Spleen (tissue), 11 donors: ENCODE data around the gene PARD6A. TPM values are rescaled to one million over a fixed set of nuclear protein-coding genes. Genes with fewer than 3 reads are reported as not detected.

Experiments used
- DNase-seq: peaks from one replicate; pipeline ENCODE4 v3.0.0-alpha.2; 2020
- H3K27ac ChIP-seq, 8 donors: fragments of 200-600 bp; sonication (generic) in 7 of 8; 1 replicate in 4 of 8; 2 replicates in 4 of 8; pipeline versions ENCODE4 v1.5.0 to v1.8.0; 2016 to 2021; ENCODE audit warnings: inconsistent platforms in 4 of 8, mild to moderate bottlenecking in 4 of 8, moderate library complexity in 1 of 8
- H3K27me3 ChIP-seq, 7 donors: fragments of 200-600 bp; sonication (generic) in 6 of 7; replicated peaks in 1 of 7; 1 replicate in 4 of 7; 2 replicates in 3 of 7; pipeline versions ENCODE4 v1.5.0 to v1.8.0; 2016 to 2021; ENCODE audit warnings: inconsistent platforms in 3 of 7, mild to moderate bottlenecking in 1 of 7
- H3K36me3 ChIP-seq, 6 donors: fragments of 200-600 bp; sonication (generic) in 5 of 6; 1 replicate in 4 of 6; 2 replicates in 2 of 6; pipeline versions ENCODE4 v1.5.0 to v1.8.0; 2016 to 2021; ENCODE audit warnings: inconsistent platforms in 2 of 6
- H3K4me1 ChIP-seq, 6 donors: fragments of 200-600 bp; sonication (generic) in 5 of 6; 1 replicate in 3 of 6; 2 replicates in 3 of 6; pipeline versions ENCODE4 v1.5.0 to v1.8.0; 2016 to 2021; ENCODE audit warnings: inconsistent platforms in 3 of 6
- H3K4me3 ChIP-seq, 8 donors: fragments of 200-600 bp; sonication (generic) in 7 of 8; 1 replicate in 4 of 8; 2 replicates in 4 of 8; pipeline versions ENCODE4 v1.5.0 to v1.8.0; 2016 to 2021; ENCODE audit warnings: inconsistent platforms in 4 of 8, mild to moderate bottlenecking in 4 of 8, moderate library complexity in 2 of 8
- H3K9me3 ChIP-seq, 8 donors: fragments of 200-600 bp; sonication (generic) in 7 of 8; 1 replicate in 4 of 8; 2 replicates in 4 of 8; pipeline versions ENCODE4 v1.5.0 to v1.8.0; 2016 to 2021; ENCODE audit warnings: inconsistent platforms in 4 of 8
- POLR2A ChIP-seq, 3 donors: fragments of 450-650 bp; IDR thresholded peaks; one replicate each; pipeline ENCODE4 v1.5.1; 2017; ENCODE audit warnings: antibody characterized with exemption in 3 of 3, mild to moderate bottlenecking in 1 of 3
- POLR2AphosphoS5 ChIP-seq, 3 donors: sonication (generic); formaldehyde crosslinking; IDR thresholded peaks; one replicate each; pipeline ENCODE4 v1.5.1; 2017; ENCODE audit warnings: antibody characterized with exemption in 3 of 3
- WGBS, 5 donors: extraction: QIAGEN DNeasy Blood & Tissue Kit in 3 of 5; methylation state at CpG; one replicate each; pipeline versions ENCODE4 v1.1.5 to v1.1.7; 2013 to 2018; 5-methylcytosine and 5-hydroxymethylcytosine counted together
- intact Hi-C: fragments of 100-400 bp; cut with DNase I; formaldehyde crosslinking; loops from one replicate; pipeline ENCODE4 v1.15.0; 2023; ENCODE audit warnings: low total_unique reads
- polyA plus RNA-seq, 3 donors: library from polyadenylated mRNA; stranded (reverse); fragments of 200-250 nt; gene quantifications; one replicate each; pipeline ENCODE4 v1.2.1, GENCODE V29; 2013
- total RNA-seq, 7 donors: library from RNA; depleted of rRNA in 3 of 7; stranded (reverse); fragments of >200 nt in 3 of 7; fragmentation: NEBNext Ultra II Directional in 4 of 7; extraction: Animal tissue kit (Norgen Biotek cat#: 25700) in 4 of 7; gene quantifications; one replicate each; pipeline versions ENCODE4 v1.1.0 to v1.2.1, GENCODE V29; 2016 to 2021
- TF ChIP-seq, protein P1 (sequence below), 11 experiments: fragments of 200-600 bp in 7 of 11; fragments of 450-650 bp in 4 of 11; sonication (generic) in 4 of 11; IDR thresholded peaks in 8 of 11; conservative IDR thresholded peaks in 3 of 11; 1 replicate in 7 of 11; 2 replicates in 4 of 11; pipeline versions ENCODE4 v1.4.0 to v1.8.0; 2016 to 2021; ENCODE audit warnings: antibody characterized with exemption in 11 of 11, inconsistent platforms in 4 of 11, mild to moderate bottlenecking in 1 of 11
- donor health status: healthy with polysubstance abuse.
- donor health status: DM: no; HTN: no; CAD: no; lungs with moderate emphysema.
- donor health status: DM: no; HTN: no; CAD: no.
- donor health status: Bipolar disorder and iron deficiency.
- donor health status: healthy.
- donor health status: DM: no; HTN: no; CAD: no.
- donor health status: DM: yes; HTN: yes; CAD: no.

PARD6A gene
- total and polyA plus RNA-seq, 10 donors: 3.3 to 13.8 (median 6.7) TPM

DNA sequence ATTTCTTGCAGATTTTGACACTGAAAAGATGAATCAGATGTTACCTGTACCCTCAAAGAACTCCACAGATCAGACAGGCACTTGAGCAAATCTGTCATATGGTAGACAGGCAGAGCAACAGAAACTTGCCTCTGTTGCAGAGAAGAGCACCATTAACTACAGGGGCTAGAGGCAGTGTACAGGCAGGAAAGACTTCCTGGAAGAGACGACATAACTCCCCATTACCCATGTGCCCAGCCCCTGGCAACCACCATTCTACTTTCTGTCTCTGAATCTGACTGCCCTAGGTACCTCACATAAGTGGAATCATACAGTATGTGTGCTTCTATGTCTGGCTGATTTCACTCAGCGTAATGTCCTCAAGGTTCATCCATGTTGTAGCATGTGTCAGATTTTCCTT, 42.9 kb downstream of the PARD6A start:
- Histone ChIP-seq H3K9me3 (peaks cover 0 to 11% (median 8%) of the 10 kb centered on the region in 8 donors), H3K27me3 (no peaks in the 10 kb centered on the region), H3K27ac (peak overlapping the region in 1 of 8 donors; percentile 42), H3K4me1 (peaks cover 0 to 28% (median 9%) of the 10 kb centered on the region in 6 donors), H3K4me3 (no peak overlapping the region), H3K36me3 (peaks cover 0 to 21% (median 5%) of the 10 kb centered on the region in 6 donors)
- WGBS, 5 donors: 53 to 71% (median 66%) methylated on average over 2 of the region's 2 CpGs
- intact Hi-C loops: no loop called here
- no peak for DNase-seq
- TF ChIP-seq, protein P1, sequence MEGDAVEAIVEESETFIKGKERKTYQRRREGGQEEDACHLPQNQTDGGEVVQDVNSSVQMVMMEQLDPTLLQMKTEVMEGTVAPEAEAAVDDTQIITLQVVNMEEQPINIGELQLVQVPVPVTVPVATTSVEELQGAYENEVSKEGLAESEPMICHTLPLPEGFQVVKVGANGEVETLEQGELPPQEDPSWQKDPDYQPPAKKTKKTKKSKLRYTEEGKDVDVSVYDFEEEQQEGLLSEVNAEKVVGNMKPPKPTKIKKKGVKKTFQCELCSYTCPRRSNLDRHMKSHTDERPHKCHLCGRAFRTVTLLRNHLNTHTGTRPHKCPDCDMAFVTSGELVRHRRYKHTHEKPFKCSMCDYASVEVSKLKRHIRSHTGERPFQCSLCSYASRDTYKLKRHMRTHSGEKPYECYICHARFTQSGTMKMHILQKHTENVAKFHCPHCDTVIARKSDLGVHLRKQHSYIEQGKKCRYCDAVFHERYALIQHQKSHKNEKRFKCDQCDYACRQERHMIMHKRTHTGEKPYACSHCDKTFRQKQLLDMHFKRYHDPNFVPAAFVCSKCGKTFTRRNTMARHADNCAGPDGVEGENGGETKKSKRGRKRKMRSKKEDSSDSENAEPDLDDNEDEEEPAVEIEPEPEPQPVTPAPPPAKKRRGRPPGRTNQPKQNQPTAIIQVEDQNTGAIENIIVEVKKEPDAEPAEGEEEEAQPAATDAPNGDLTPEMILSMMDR (IDR thresholded peaks at IDR 0.05 in 8 of 11, conservative IDR thresholded peaks at IDR 0.05 in 3 of 11): no peak
- no peak for TF ChIP-seq POLR2A (IDR thresholded peaks at IDR 0.05)
- TF ChIP-seq POLR2AphosphoS5 (IDR thresholded peaks at IDR 0.05): no peak

DNA sequence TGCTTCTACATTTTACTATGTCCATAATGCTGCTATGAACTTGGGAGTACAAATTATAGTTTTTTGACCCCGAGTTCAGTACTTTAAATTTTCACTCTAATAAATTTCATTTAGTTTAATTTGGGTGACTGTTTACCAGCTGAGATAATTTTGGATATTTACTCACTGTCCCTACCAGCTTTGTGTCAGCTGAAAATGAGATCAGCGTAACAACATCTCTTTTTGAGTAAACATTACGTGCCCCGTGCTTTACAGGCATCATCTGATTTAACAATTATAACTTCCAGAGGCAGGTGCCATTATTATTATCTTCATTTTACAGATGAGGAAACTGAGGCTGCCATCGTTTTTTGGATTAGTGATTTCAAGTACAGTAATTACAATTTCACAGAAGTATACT, 43.4 kb downstream of the PARD6A start:
- Histone ChIP-seq H3K36me3 (peaks cover 0 to 21% (median under 1%) of the 10 kb centered on the region in 6 donors), H3K4me1 (peaks cover 0 to 29% (median 11%) of the 10 kb centered on the region in 6 donors), H3K27me3 (no peaks in the 10 kb centered on the region), H3K9me3 (peaks cover 0 to 9% (median 6%) of the 10 kb centered on the region in 8 donors), H3K27ac (peak overlapping the region in 1 of 8 donors; percentile 42), H3K4me3 (no peak overlapping the region)
- intact Hi-C loops: no loop called here
- TF ChIP-seq POLR2A (IDR thresholded peaks at IDR 0.05) (no peak), POLR2AphosphoS5 (IDR thresholded peaks at IDR 0.05) (no peak)
- TF ChIP-seq, protein P1 (IDR thresholded peaks at IDR 0.05 in 8 of 11, conservative IDR thresholded peaks at IDR 0.05 in 3 of 11): no peak
- WGBS, 5 donors: 93 to 96% (median 94%) methylated on average over 5 of the region's 5 CpGs
- no peak for DNase-seq

DNA sequence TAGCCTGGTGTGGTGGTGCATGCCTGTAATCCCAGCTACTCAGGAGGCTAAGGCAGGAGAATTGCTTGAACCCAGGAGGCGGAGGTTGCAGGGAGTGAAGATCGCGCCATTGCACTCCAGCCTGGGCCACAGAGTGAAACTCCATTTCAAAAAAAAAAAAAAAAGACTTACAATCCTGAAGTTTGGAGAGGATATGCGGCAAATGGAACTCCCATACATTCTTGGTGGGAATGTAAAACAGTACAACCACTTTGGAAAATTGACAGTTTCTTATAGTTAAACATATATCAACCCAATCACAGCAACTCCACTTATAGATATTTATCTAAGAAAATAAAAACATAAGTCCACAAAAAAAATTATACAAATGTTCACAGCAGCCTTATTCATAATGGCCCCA, 46.5 kb downstream of the PARD6A start:
- Histone ChIP-seq H3K9me3 (no peaks in the 10 kb centered on the region), H3K36me3 (peaks cover 0 to 20% (median 0%) of the 10 kb centered on the region in 6 donors), H3K4me3 (no peak overlapping the region), H3K27ac (no peak overlapping the region), H3K27me3 (no peaks in the 10 kb centered on the region), H3K4me1 (peaks cover 0 to 35% (median 15%) of the 10 kb centered on the region in 6 donors)
- no peak for DNase-seq
- TF ChIP-seq POLR2A (IDR thresholded peaks at IDR 0.05) (no peak), POLR2AphosphoS5 (IDR thresholded peaks at IDR 0.05) (no peak)
- TF ChIP-seq, protein P1 (IDR thresholded peaks at IDR 0.05 in 8 of 11, conservative IDR thresholded peaks at IDR 0.05 in 3 of 11): no peak
- 83 to 99% (median 96%) methylated on average over 4 of the region's 4 CpGs for WGBS, 5 donors
- intact Hi-C loops: no loop called here

DNA sequence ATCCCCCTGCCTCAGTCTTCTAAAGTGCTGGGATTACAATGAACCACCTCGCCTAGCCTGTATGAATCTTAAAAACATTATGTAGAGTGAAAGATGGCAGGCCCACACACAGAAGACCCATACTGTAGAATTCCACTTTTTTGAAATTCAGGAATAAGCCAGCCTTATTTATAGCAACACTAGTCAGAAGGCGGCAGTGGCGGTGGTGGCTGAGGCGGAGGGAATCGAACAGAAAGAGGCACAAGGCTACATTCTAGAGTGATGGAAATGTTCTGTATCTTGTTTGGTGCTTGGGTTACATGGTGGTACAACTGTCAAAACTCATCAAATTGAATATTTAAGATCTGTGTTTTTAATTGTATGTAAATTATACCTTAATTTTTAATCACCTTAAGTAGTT, 47.0 kb downstream of the PARD6A start:
- H3K27me3 ChIP-seq: no peaks in the 10 kb centered on the region
- H3K27ac ChIP-seq: no peak overlapping the region
- H3K36me3 ChIP-seq: peaks cover 0 to 20% (median 0%) of the 10 kb centered on the region in 6 donors
- H3K9me3 ChIP-seq: no peaks in the 10 kb centered on the region
- intact Hi-C loops: no loop called here
- TF ChIP-seq POLR2A (IDR thresholded peaks at IDR 0.05) (no peak), POLR2AphosphoS5 (IDR thresholded peaks at IDR 0.05) (no peak)
- TF ChIP-seq, protein P1 (IDR thresholded peaks at IDR 0.05 in 8 of 11, conservative IDR thresholded peaks at IDR 0.05 in 3 of 11): no peak
- DNase-seq: peak; percentile 25
- H3K4me3 ChIP-seq: no peak overlapping the region
- peaks cover 0 to 35% (median 15%) of the 10 kb centered on the region in 6 donors for H3K4me1 ChIP-seq
- WGBS, 5 donors: 97 to 100% (median 98%) methylated on average over 5 of the region's 5 CpGs
